GM19463 (cell line): Measurements from ENCODE around the gene DKK3.

Experiments used
- ATAC-seq: cut with Tn5 transposase; IDR thresholded peaks from one replicate; pipeline ENCODE4 v1.9.1; 2021; ENCODE audit warnings: mild to moderate bottlenecking, moderate library complexity; ENCODE audit not compliant: unreplicated experiment

DKK3 gene

DNA sequence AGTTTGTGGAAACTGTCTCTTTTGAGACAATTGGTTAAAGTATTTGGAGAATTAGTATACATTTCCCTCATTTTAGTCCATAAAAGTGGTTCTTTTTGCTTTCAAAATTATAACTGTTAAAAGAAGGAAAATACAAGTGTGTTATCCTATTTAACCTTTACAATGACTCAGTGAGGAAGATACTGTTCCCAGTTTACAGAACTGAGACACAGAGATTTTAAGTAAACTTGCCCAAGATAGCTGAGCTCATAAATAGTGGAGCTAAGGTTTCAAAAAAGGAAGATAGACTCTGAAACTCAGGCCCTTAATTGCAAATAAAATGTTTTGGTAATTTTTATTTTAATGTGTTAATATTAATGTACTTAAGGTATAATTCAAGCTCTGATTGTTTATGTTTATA, 58.9 kb downstream of the DKK3 start:
- no peak for ATAC-seq

DNA sequence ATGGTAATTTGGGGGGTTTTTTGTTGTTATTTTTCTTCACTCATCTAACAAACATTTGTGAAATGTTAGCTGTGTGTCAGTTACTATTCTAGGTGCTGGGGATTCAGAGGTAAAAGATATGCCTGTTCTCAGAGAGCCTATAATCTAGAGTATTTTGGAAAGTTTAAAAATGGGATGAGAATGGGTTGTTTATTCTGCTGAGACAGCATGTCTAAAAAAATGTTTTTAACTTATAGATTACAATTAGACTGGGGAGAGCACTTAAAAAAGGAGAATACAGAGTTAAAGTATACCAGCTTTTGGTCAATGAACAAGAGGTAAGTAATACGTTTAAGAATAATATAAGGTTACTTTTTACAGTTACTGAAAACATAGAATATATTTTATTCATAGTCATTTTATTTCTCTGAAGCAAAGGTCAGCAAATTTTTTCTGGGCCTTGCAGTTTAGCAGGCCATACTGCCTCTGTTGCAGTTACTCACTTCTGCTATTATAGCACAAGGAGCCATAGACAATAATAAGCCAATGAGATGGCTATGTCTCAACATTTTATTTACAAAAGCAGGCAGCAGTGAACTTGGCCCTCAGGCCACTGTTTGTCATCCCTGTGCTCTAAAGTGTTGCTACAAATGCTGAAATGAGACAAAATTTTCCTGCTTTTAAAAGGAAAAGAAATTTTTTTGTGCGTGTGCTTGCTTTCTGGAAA, 60.0 kb downstream of the DKK3 start:
- ATAC-seq = no peak

DNA sequence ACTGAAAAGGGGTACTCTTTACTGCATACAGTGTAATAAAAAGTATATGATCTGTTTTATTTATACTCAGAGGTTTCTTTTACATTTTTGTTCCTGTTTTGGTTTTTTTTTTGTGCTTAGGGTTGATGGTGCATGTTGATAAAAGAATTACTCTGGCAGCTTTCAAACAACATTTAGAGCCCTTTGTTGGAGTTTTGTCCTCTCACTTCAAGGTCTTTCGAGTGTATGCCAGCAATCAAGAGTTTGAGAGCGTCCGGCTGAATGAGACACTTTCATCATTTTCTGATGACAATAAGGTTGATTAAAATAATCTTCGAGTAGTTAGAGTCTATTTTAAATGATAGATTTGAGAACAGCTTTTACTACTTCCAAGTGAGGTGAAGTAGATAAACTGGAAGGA, 60.6 kb downstream of the DKK3 start:
- no peak for ATAC-seq

- no peak for ATAC-seq
These were observed 61.5 kb downstream of the DKK3 start for GRCh38 chr11:11946878-11947277.

DNA sequence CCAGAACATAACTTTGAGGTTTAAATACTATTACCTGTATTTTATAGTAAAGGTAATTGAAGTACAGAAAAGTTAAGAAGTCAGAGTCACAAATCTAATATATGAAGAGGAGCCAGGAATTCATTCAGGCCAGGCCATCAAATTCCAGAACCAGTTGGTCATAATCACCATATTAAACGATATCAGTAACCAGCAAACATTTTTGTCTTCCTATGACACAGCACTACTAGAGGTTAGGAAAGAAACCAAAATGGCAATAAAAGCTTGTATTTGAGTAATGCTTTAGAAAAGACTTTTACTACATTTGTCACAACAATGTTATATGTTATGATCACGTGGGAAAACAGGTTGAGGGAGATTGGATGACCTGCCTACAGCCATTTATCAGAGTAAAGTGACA, 62.2 kb downstream of the DKK3 start:
- no peak for ATAC-seq

- ATAC-seq = no peak
These were observed 64.0 kb downstream of the DKK3 start for GRCh38 chr11:11944444-11944843.

DNA sequence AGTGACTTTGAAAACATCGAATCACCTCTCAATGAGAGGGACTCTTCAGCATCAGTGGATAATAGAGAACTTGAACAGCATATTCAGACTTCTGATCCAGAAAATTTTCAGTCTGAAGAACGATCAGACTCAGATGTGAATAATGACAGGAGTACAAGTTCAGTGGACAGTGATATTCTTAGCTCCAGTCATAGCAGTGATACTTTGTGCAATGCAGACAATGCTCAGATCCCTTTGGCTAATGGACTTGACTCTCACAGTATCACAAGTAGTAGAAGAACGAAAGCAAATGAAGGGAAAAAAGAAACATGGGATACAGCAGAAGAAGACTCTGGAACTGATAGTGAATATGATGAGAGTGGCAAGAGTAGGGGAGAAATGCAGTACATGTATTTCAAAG, 65.8 kb downstream of the DKK3 start:
- no peak for ATAC-seq

GRCh38 chr11:11940551-11940950, 67.9 kb downstream of the DKK3 start:
- no peak for ATAC-seq

- ATAC-seq = no peak
These were observed 70.5 kb downstream of the DKK3 start for GRCh38 chr11:11937957-11938356.

DNA sequence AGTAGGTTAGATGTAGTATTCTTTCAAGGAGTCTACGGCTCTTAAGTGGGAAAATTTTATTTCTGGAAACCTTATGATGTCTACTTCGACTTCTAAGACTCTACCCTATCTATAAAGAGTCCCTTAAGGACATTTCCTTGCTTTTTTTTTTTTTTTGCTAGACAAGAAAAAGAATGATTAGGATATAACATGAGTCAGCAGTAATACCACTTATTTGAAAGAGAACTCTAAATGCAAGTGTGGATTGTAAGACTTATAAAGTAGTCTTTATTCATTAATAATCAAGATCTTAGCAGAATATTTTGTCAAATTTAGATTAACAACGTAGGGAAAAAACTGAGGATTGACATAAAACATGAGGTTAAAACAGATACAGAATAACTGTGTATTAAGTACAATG, 71.0 kb downstream of the DKK3 start:
- ATAC-seq = no peak

DNA sequence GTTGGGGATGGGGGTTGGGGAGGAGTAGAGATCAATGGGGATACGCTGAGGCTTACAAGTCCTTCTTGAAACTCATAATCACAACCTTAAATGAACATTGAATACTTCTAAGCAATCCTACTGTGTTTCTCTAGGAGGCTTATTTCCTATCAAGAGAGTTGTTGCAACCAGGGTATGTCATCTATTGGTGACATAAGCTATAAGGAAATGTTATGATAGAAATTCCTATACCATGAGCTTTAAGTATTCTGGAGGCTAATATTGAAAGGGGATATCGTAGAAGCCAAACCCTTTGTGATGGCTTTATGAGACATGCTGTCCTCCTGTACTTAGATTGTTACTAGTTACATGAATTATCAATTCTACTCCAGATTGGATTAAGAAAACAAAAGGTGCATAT, 72.9 kb downstream of the DKK3 start:
- ATAC-seq = no peak

GRCh38 chr11:11931461-11932055, 76.9 kb downstream of the DKK3 start:
- no peak for ATAC-seq

DNA sequence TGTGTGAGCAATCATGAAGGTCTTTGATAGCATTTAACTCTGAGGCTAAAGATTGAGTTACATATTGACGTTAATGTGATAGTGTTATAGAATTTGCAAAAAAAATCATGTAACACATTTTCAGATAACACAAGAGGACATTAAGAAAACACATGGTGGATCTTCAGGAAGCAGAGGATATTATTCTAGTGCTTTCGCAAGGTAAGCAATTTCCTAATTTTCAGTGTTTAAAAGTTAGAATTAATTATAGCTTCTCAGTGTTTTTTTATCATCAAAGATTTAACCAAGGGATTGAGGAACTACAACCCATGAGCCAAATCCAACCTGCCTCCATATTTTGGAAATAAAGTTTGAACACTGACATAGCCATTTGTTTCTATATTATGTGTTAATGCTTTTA, 78.5 kb downstream of the DKK3 start:
- no peak for ATAC-seq

DNA sequence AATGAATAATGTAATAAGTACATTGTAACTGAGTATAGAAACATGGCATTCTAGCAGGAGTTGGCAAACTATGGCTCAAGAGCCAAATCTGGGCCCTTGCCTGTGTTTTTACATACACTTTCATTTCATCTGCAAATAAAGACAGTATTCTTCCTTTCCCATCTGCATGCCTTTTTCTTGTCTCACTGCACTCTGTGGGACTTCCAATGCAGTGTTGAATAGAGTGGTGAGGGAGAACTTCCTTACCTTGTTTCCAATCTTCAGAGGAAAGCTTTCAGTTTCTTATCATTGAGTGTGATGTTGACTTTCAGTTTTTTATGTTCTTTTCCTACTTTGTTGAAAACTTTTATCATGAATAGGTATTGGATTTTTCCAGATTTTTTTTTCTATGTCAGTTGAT, 84.6 kb downstream of the DKK3 start:
- no peak for ATAC-seq

GRCh38 chr11:11916981-11917399, 91.4 kb downstream of the DKK3 start:
- no peak for ATAC-seq

DNA sequence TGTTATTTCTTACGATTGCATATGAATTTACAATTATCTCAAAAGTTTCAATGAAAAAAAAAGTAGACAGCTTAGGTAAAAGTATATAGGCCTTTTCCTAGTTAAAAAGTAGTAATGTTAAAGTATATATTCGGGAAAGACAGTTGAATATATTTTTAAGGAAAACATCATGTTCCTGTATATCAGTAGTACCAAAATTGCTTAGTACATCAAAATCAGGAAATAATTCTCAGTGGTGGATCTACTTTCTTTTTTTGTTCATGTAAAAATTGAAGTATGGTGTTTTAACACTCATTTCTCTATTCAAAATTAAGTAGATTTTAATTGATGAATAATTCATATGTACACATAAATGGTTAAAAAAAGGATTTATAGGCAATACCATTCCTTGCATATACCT, 92.8 kb downstream of the DKK3 start:
- ATAC-seq = no peak

DNA sequence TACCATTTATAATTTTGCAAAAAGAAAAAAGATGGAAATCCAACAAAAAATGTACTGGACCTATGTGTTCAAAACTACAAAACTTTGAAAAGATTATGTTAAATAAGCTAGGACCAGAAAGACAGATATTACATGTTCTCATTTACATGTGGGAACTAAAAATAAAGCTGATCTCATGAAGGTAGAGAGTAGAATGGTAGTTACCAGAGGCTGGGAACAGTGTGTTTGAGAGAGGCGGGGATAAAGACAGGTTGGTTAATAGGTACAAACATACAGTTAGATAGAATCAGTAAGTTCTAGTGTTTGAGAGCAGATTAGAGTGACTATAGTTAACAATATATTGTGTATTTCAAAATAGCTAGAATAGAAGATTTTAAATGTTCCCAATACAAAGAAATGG, 95.0 kb downstream of the DKK3 start:
- no peak for ATAC-seq
